T-helper 17 cell (primary cell): ENCODE measurements around the gene EFNB2. TPM values are rescaled to one million over a fixed set of nuclear protein-coding genes. Genes with fewer than 3 reads are reported as not detected.

Experiments
- ATAC-seq: fragments of 150-1000 bp; cut with Tn5 transposase; 2 replicates; pipeline ENCODE4 v1.10.0; 2021; ENCODE audit warnings: mild to moderate bottlenecking, moderate library complexity
- DNase-seq, 3 donors: peaks; one replicate each; pipeline versions ENCODE4 v3.0.0 to v3.0.0-alpha.2; 2020 to 2021
- H3K9me3 ChIP-seq: one replicate; pipeline ENCODE4 v1.7.0; 2013; ENCODE audit warnings: low read length, mild to moderate bottlenecking; ENCODE audit not compliant: control insufficient read depth, poor library complexity, severe bottlenecking
- H3K27ac Mint-ChIP-seq: one replicate; pipeline ENCODE4 v1.8.0; 2022; ENCODE audit warnings: mild to moderate bottlenecking, moderate library complexity, mixed read lengths
- H3K27me3 Mint-ChIP-seq: one replicate; pipeline ENCODE4 v1.8.0; 2022; ENCODE audit warnings: mixed read lengths
- H3K36me3 Mint-ChIP-seq: one replicate; pipeline ENCODE4 v1.8.0; 2022; ENCODE audit warnings: low read depth, mixed read lengths
- H3K4me1 Mint-ChIP-seq: one replicate; pipeline ENCODE4 v1.8.0; 2022; ENCODE audit warnings: mild to moderate bottlenecking, mixed read lengths
- H3K4me3 Mint-ChIP-seq: one replicate; pipeline ENCODE4 v1.8.0; 2022; ENCODE audit warnings: mild to moderate bottlenecking, moderate library complexity, mixed read lengths
- total RNA-seq, 4 donors: library from RNA in 2 of 4; stranded (reverse) in 2 of 4; gene quantifications; one replicate each; pipeline ENCODE4 v1.2.3 and lab custom pipeline; 2022 to 2026

Gene EFNB2
- total RNA-seq, result under 1 TPM; 0.35 to 0.37 TPM
- 2.0 to 2.2 reads per million in 2 donors for total RNA-seq (lab: John Stamatoyannopoulos, UW)

GRCh38 chr13:106535552-106536243 lies at the start of gene EFNB2:
EFNB2 (minus strand) TSS chr13:106535662; CDS start chr13:106534964, 698 bp downstream.
- ATAC-seq, result peak; percentile 94

GRCh38 chr13:106581225-106581624 lies 45.8 kb upstream of the EFNB2 start:
- no peaks in the 10 kb centered on the region for H3K9me3 ChIP-seq
- H3K27ac Mint-ChIP-seq, result no peak overlapping the region
- H3K4me3 Mint-ChIP-seq, result no peak overlapping the region
- no peaks in the 10 kb centered on the region for H3K36me3 Mint-ChIP-seq
- DNase-seq, result no peak
- no peaks in the 10 kb centered on the region for H3K4me1 Mint-ChIP-seq
- H3K27me3 Mint-ChIP-seq, result no peaks in the 10 kb centered on the region
- ATAC-seq, result no peak

More at GRCh38 chr13:106535552-106536243, at the start of gene EFNB2:
- Mint-ChIP-seq H3K27me3 (peaks cover 23% of the 10 kb centered on the region), H3K27ac (peak within 1 kb of the TSS; percentile 87), H3K4me3 (peak within 1 kb of the TSS; percentile 97), H3K36me3 (peaks cover under 1% of the 10 kb centered on the region), H3K4me1 (peaks cover 18% of the 10 kb centered on the region)
- H3K9me3 ChIP-seq, result no peaks in the 10 kb centered on the region
- DNase-seq, result peak; percentile 83 to 87 (median 85)

GRCh38 chr13:106575896-106576295 lies 40.4 kb upstream of the EFNB2 start:
- ATAC-seq (no peak), DNase-seq (no peak)
- H3K4me3 Mint-ChIP-seq, result no peak overlapping the region
- H3K9me3 ChIP-seq, result no peaks in the 10 kb centered on the region
- no peak overlapping the region for H3K27ac Mint-ChIP-seq
- H3K27me3 Mint-ChIP-seq, result no peaks in the 10 kb centered on the region
- H3K4me1 Mint-ChIP-seq, result peaks cover 6% of the 10 kb centered on the region
- no peaks in the 10 kb centered on the region for H3K36me3 Mint-ChIP-seq

- no peak for ATAC-seq
- Mint-ChIP-seq H3K27me3 (no peaks in the 10 kb centered on the region), H3K4me1 (peaks cover 14% of the 10 kb centered on the region), H3K36me3 (no peaks in the 10 kb centered on the region), H3K4me3 (no peak overlapping the region), H3K27ac (no peak overlapping the region)
- no peak for DNase-seq
- H3K9me3 ChIP-seq, result no peaks in the 10 kb centered on the region
Measured at GRCh38 chr13:106573868-106574267, 38.4 kb upstream of the EFNB2 start.

GRCh38 chr13:106573284-106573846 lies 37.9 kb upstream of the EFNB2 start:
- no peak for ATAC-seq
- H3K27ac Mint-ChIP-seq, result no peak overlapping the region
- no peaks in the 10 kb centered on the region for H3K9me3 ChIP-seq
- no peak for DNase-seq
- H3K4me1 Mint-ChIP-seq, result peaks cover 17% of the 10 kb centered on the region
- H3K4me3 Mint-ChIP-seq, result no peak overlapping the region
- H3K36me3 Mint-ChIP-seq, result no peaks in the 10 kb centered on the region
- no peaks in the 10 kb centered on the region for H3K27me3 Mint-ChIP-seq

- no peaks in the 10 kb centered on the region for H3K9me3 ChIP-seq
- Mint-ChIP-seq H3K4me1 (peaks cover 41% of the 10 kb centered on the region), H3K27me3 (no peaks in the 10 kb centered on the region), H3K36me3 (peaks cover 7% of the 10 kb centered on the region), H3K4me3 (peak overlapping the region; percentile 34), H3K27ac (no peak overlapping the region)
- ATAC-seq (peak; percentile 62), DNase-seq (peak; percentile 57 to 62 (median 57))
Measured at GRCh38 chr13:106570299-106570852, 34.9 kb upstream of the EFNB2 start.

GRCh38 chr13:106569233-106570095 lies 34.0 kb upstream of the EFNB2 start:
- peaks cover 50% of the 10 kb centered on the region for H3K4me1 Mint-ChIP-seq
- no peaks in the 10 kb centered on the region for H3K9me3 ChIP-seq
- peak overlapping the region; percentile 12 for H3K4me3 Mint-ChIP-seq
- peak overlapping the region; percentile 99 for H3K27ac Mint-ChIP-seq
- H3K36me3 Mint-ChIP-seq, result peaks cover 7% of the 10 kb centered on the region
- DNase-seq (no peak), ATAC-seq (no peak)
- no peaks in the 10 kb centered on the region for H3K27me3 Mint-ChIP-seq

GRCh38 chr13:106568299-106569003 lies 33.0 kb upstream of the EFNB2 start:
- Mint-ChIP-seq H3K4me1 (peaks cover 59% of the 10 kb centered on the region), H3K36me3 (peaks cover 7% of the 10 kb centered on the region), H3K4me3 (peak overlapping the region; percentile 99), H3K27me3 (no peaks in the 10 kb centered on the region), H3K27ac (peak overlapping the region; percentile 99)
- DNase-seq (no peak), ATAC-seq (peak; percentile 4)
- H3K9me3 ChIP-seq, result no peaks in the 10 kb centered on the region

GRCh38 chr13:106567474-106568298 lies 32.2 kb upstream of the EFNB2 start, which contains the start of gene ARGLU1:
ARGLU1 (minus strand) TSS chr13:106568137; CDS start chr13:106567919, 218 bp downstream.
- H3K9me3 ChIP-seq, result no peaks in the 10 kb centered on the region
- Mint-ChIP-seq H3K4me3 (peak within 1 kb of the TSS; percentile 99), H3K27me3 (no peaks in the 10 kb centered on the region), H3K36me3 (peaks cover 7% of the 10 kb centered on the region), H3K27ac (peak within 1 kb of the TSS; percentile 99), H3K4me1 (peaks cover 62% of the 10 kb centered on the region)
- ATAC-seq (peak; percentile 85), DNase-seq (peak; percentile 87 to 99 (median 89))

- peak overlapping the region; percentile 99 for H3K4me3 Mint-ChIP-seq
- DNase-seq (no peak), ATAC-seq (no peak)
- H3K27me3 Mint-ChIP-seq, result no peaks in the 10 kb centered on the region
- H3K36me3 Mint-ChIP-seq, result peaks cover 7% of the 10 kb centered on the region
- peaks cover 62% of the 10 kb centered on the region for H3K4me1 Mint-ChIP-seq
- no peaks in the 10 kb centered on the region for H3K9me3 ChIP-seq
- H3K27ac Mint-ChIP-seq, result peak overlapping the region; percentile 99
Measured at GRCh38 chr13:106566641-106567473, 31.4 kb upstream of the EFNB2 start.

GRCh38 chr13:106565127-106565775 lies 29.8 kb upstream of the EFNB2 start:
- no peaks in the 10 kb centered on the region for H3K27me3 Mint-ChIP-seq
- peaks cover 68% of the 10 kb centered on the region for H3K4me1 Mint-ChIP-seq
- peak overlapping the region; percentile 99 for H3K4me3 Mint-ChIP-seq
- DNase-seq (no peak), ATAC-seq (no peak)
- H3K9me3 ChIP-seq, result no peaks in the 10 kb centered on the region
- peak overlapping the region; percentile 91 for H3K27ac Mint-ChIP-seq
- H3K36me3 Mint-ChIP-seq, result peaks cover 7% of the 10 kb centered on the region
